Uterus (tissue), 2 donors: ENCODE results near the gene COL18A1.

Source experiments
- POLR2A ChIP-seq, 2 donors: fragments of 450-650 bp; IDR thresholded peaks; one replicate each; pipeline ENCODE4 v1.6.1; 2016; ENCODE audit warnings: antibody characterized with exemption in 2 of 2, mild to moderate bottlenecking in 1 of 2, moderate library complexity in 1 of 2
- TF ChIP-seq, protein P1 (sequence below), 4 experiments: fragments of 200-600 bp in 2 of 4; fragments of 450-650 bp in 2 of 4; sonication (generic) in 2 of 4; IDR thresholded peaks; one replicate each; pipeline ENCODE4 v1.5.1; 2016 to 2019; ENCODE audit warnings: antibody characterized with exemption in 4 of 4, mild to moderate bottlenecking in 2 of 4, moderate library complexity in 1 of 4

DNA sequence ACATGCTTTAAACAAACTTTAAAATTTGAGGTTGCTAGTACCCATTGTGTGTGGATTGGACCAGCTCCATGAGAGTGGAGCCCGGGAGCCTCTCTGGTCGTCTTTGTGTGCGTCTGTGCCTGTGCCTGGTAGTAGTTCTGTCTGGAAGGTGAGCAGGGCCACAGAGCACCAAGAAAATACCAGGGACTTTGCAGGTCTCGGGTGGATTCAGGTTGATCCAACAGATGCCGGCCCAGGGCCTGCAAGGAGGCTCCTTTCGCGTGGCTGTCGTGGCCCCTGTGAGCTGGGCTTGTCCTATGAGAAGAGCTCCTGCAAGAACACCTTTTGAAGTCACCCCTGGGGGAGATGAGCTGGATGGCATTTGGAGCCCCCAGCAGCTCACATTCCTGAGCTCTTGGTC, 28.3 kb downstream of the COL18A1 start:
- TF ChIP-seq POLR2A (IDR thresholded peaks at IDR 0.05) = no peak
- TF ChIP-seq, protein P1, sequence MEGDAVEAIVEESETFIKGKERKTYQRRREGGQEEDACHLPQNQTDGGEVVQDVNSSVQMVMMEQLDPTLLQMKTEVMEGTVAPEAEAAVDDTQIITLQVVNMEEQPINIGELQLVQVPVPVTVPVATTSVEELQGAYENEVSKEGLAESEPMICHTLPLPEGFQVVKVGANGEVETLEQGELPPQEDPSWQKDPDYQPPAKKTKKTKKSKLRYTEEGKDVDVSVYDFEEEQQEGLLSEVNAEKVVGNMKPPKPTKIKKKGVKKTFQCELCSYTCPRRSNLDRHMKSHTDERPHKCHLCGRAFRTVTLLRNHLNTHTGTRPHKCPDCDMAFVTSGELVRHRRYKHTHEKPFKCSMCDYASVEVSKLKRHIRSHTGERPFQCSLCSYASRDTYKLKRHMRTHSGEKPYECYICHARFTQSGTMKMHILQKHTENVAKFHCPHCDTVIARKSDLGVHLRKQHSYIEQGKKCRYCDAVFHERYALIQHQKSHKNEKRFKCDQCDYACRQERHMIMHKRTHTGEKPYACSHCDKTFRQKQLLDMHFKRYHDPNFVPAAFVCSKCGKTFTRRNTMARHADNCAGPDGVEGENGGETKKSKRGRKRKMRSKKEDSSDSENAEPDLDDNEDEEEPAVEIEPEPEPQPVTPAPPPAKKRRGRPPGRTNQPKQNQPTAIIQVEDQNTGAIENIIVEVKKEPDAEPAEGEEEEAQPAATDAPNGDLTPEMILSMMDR (IDR thresholded peaks at IDR 0.05) = no peak
